PC-9 (cell line): Measurements from ENCODE around the gene FUS. TPM values are rescaled to one million over a fixed set of nuclear protein-coding genes. Genes with fewer than 3 reads are reported as not detected.

ENCODE experiments used
- BruUV-seq: library from RNA; stranded (reverse); fragments of 400-500 nt; replicated peaks from 2 replicates; lab custom pipeline; 2021; lab: Mats Ljungman, UMichigan
- CTCF ChIA-PET: fragments of 300-600 bp; sonication (Branson Sonifier 250); formaldehyde crosslinking; loops from one replicate; lab custom pipeline; 2022; ENCODE audit warnings: antibody characterized with exemption; lab: Charles Lee
- POLR2A ChIA-PET: fragments of 300-600 bp; sonication (Branson Sonifier 250); formaldehyde crosslinking; loops from one replicate; lab custom pipeline; 2022; ENCODE audit warnings: antibody characterized with exemption; ENCODE audit not compliant: unreplicated experiment; lab: Charles Lee
- DNase-seq, 2 experiments: peaks; one replicate each; pipeline versions ENCODE4 v3.0.0 to v3.0.0-alpha.2; 2015 to 2022; ENCODE audit warnings: mixed read lengths in 1 of 2
- H2AFZ ChIP-seq: fragments of 200-600 bp; sonication (generic); 2 replicates; pipeline ENCODE4 v1.8.1; 2017; ENCODE audit warnings: antibody characterized with exemption
- H3F3A ChIP-seq: fragments of 200-600 bp; sonication (generic); 2 replicates; pipeline ENCODE4 v1.8.1; 2017; ENCODE audit warnings: antibody characterized with exemption, mild to moderate bottlenecking, low read depth; ENCODE audit not compliant: insufficient read depth
- H3K27ac ChIP-seq: fragments of 200-600 bp; sonication (generic); 2 replicates; pipeline ENCODE4 v1.6.1; 2016; ENCODE audit warnings: mixed run types
- H3K27me3 ChIP-seq: fragments of 200-600 bp; sonication (generic); 2 replicates; pipeline ENCODE4 v1.6.1; 2016; ENCODE audit warnings: low read depth, mixed run types; ENCODE audit not compliant: insufficient read depth
- H3K36me3 ChIP-seq: fragments of 200-600 bp; sonication (generic); 2 replicates; pipeline ENCODE4 v1.6.1; 2016; ENCODE audit warnings: low read depth, mixed run types
- H3K4me1 ChIP-seq: fragments of 200-600 bp; sonication (generic); replicated peaks from 2 replicates; pipeline ENCODE4 v1.6.1; 2016; ENCODE audit warnings: mixed run types; ENCODE audit not compliant: insufficient read depth
- H3K4me2 ChIP-seq: fragments of 200-600 bp; sonication (generic); 2 replicates; pipeline ENCODE4 v1.6.1; 2017; ENCODE audit warnings: mixed run types
- H3K4me3 ChIP-seq: fragments of 200-600 bp; sonication (generic); 2 replicates; pipeline ENCODE4 v1.6.1; 2016; ENCODE audit warnings: mixed run types
- H3K79me2 ChIP-seq: fragments of 200-600 bp; sonication (generic); 2 replicates; pipeline ENCODE4 v1.6.1; 2017; ENCODE audit warnings: low read depth, mixed run types
- H3K9me2 ChIP-seq: fragments of 200-600 bp; sonication (generic); 2 replicates; pipeline ENCODE4 v1.8.1; 2017; ENCODE audit warnings: mild to moderate bottlenecking; ENCODE audit not compliant: insufficient read depth
- H3K9me3 ChIP-seq: fragments of 200-600 bp; sonication (generic); 2 replicates; pipeline ENCODE4 v1.8.1; 2016; ENCODE audit warnings: low read depth; ENCODE audit not compliant: insufficient read depth
- H4K20me1 ChIP-seq: fragments of 200-600 bp; sonication (generic); 2 replicates; pipeline ENCODE4 v1.8.1; 2017; ENCODE audit not compliant: insufficient read depth
- EZH2 ChIP-seq: fragments of 200-600 bp; sonication (generic); IDR thresholded peaks from 2 replicates; pipeline ENCODE4 v1.8.0; 2017; ENCODE audit warnings: antibody characterized with exemption, low read depth
- intact Hi-C: fragments of 100-400 bp; cut with micrococcal nuclease; formaldehyde crosslinking; loops from one replicate; pipeline ENCODE4 v1.10.0; 2022; ENCODE audit not compliant: unreplicated experiment
- total RNA-seq: library from RNA; stranded (reverse); gene quantifications from 2 replicates; pipeline ENCODE4 v1.2.3, GENCODE V29; 2021
- TF ChIP-seq, protein P1 (sequence below): fragments of 200-600 bp; sonication (generic); conservative IDR thresholded peaks from 2 replicates; pipeline ENCODE4 v1.6.1; 2017; ENCODE audit warnings: mixed run types, antibody characterized with exemption, mild to moderate bottlenecking, moderate library complexity

Gene FUS
- total RNA-seq, 1 experiment from 2014 or later: 637 TPM

DNA sequence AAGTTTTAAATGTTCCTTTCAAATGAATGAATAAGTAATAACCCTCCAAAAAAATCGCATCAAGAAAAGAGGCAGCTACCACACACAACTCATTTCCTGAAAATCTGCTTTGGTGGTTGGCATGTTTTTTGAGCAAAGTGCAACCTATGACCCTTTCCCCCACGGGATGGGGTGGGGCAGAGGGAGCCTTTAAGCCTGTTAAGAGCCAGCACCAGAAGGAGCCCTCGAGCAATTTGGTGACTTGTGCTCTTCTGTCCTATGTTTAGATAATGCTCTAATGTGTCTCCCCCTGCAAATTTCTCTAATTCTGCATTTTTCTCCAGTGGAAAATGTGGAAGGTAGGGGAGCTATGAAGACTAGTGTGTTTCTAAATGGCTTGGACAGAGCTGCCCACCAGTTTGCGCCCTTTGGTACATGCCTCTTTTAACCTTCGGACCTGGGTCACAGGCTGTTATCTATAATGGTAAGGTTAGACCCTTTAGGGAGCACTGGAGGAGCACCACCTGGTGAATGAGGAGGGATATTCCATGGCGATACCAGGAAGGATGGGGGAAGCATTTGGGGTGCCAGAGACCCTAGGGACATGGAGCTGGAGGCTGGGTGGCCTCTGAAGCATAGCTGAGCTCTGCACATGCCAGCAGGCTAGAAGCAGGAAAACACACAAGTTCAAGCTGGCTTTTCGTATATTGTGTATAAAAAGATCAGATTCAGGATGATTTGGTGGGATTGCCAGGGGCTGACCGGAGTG lies 21.1 kb downstream of the FUS start:
- intact Hi-C loops: loop anchor here (5.0 kb wide), 2 partner anchors 186 to 241 kb away; partner anchors contain the start of gene ZNF843
- POLR2A ChIA-PET: interaction anchor here (0.6 to 0.7 kb wide), 2 partner anchors 49 to 64 kb away, joined by 3 read pairs; no protein-coding TSS in a partner anchor
- H3K9me3 ChIP-seq: no peaks in the 10 kb centered on the region

DNA sequence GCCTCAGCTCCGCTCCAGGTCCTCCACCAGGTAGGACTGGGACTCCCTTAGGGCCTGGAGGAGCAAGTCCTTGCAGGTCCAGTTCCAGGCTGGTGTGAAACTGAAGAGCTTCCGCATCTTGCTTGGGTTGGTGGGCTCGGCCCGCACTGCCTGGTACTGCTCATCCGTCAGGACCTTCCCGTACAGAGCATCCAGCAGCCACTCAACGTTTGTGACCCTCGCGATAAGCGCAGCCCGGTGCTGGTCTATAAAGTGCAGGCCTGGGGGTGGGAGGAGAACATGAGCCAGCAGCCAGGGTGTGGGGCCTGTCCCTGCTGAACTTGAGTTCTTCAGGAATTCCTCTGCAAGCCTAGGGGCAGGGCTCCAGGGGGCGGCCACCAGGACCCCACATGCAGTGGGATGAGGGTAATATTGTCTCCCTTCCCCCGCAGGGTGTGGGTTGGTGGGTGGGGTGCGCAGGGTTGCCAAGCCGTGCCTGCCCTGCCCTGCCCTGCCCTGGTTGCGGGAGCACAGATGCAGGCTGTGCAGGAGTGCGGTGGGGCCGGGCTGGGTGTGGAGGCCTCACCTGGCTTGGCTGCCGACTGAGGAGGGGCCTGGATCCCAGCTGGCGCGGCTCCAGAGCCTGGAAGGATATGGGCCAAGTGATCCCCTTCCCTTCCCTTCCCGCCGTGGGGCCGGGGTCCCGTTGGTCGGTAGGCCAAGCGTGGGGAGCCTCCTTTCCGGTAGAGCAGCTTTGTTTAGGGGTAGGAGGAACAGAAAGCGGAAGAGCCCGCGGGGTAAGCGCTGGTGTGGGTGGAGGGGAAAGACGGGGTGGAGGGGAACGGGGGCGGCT lies 21.9 kb downstream of the FUS start:
- intact Hi-C loops: loop anchor here (2.0 to 5.0 kb wide), 3 partner anchors 131 to 241 kb away; partner anchors contain the start of gene ZNF843
- H4K20me1 ChIP-seq: peaks cover 16% of the 10 kb centered on the region; the same call in 1 of the 2 replicates
- CTCF ChIA-PET: interaction anchor here (0.5 to 1.0 kb wide), 5 partner anchors 8 to 672 kb away, joined by 3 to 7 read pairs (median 3); partner anchors contain the start of gene ZNF267
- peaks cover 19% of the 10 kb centered on the region for H3K4me1 ChIP-seq
- TF ChIP-seq, protein P1, sequence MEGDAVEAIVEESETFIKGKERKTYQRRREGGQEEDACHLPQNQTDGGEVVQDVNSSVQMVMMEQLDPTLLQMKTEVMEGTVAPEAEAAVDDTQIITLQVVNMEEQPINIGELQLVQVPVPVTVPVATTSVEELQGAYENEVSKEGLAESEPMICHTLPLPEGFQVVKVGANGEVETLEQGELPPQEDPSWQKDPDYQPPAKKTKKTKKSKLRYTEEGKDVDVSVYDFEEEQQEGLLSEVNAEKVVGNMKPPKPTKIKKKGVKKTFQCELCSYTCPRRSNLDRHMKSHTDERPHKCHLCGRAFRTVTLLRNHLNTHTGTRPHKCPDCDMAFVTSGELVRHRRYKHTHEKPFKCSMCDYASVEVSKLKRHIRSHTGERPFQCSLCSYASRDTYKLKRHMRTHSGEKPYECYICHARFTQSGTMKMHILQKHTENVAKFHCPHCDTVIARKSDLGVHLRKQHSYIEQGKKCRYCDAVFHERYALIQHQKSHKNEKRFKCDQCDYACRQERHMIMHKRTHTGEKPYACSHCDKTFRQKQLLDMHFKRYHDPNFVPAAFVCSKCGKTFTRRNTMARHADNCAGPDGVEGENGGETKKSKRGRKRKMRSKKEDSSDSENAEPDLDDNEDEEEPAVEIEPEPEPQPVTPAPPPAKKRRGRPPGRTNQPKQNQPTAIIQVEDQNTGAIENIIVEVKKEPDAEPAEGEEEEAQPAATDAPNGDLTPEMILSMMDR: no peak
- H3K79me2 ChIP-seq: no peaks in the 10 kb centered on the region
- H3K27me3 ChIP-seq: no peaks in the 10 kb centered on the region
- H3F3A ChIP-seq: peaks cover 61% of the 10 kb centered on the region
- no peak overlapping the region for H3K27ac ChIP-seq
- no peak overlapping the region for H2AFZ ChIP-seq
- DNase-seq: peak in 1 of 2 experiments; percentile 57
- peak overlapping the region; percentile 47 for H3K4me3 ChIP-seq
- peak overlapping the region; percentile 64 for H3K4me2 ChIP-seq
- H3K36me3 ChIP-seq: no peaks in the 10 kb centered on the region
- POLR2A ChIA-PET: interaction anchor here (0.5 to 1.3 kb wide), 2 partner anchors 15 to 22 kb away, joined by 6 to 11 read pairs; partner anchors contain the start of gene FUS
- no peaks in the 10 kb centered on the region for H3K9me2 ChIP-seq
- no peaks in the 10 kb centered on the region for H3K9me3 ChIP-seq
- BruUV-seq: TSS peak; percentile 69

More for the DNA sequence above, 21.1 kb downstream of the FUS start:
- peak; percentile 31 to 57 for DNase-seq
- H4K20me1 ChIP-seq: peaks cover 24% of the 10 kb centered on the region
- H3F3A ChIP-seq: peaks cover 69% of the 10 kb centered on the region
- H3K4me1 ChIP-seq: peaks cover 19% of the 10 kb centered on the region
- 0 out of 2 replicates have a peak overlapping the region, but pooled peaks have one; percentile 64 for H3K4me2 ChIP-seq
- H3K9me2 ChIP-seq: no peaks in the 10 kb centered on the region
- H2AFZ ChIP-seq: no peak overlapping the region
- no peak overlapping the region for H3K27ac ChIP-seq
- CTCF ChIA-PET: interaction anchor here (0.5 to 1.0 kb wide), 2 partner anchors 122 to 252 kb away, joined by 6 to 7 read pairs; no protein-coding TSS in a partner anchor
- no peak overlapping the region for H3K4me3 ChIP-seq
- H3K36me3 ChIP-seq: no peaks in the 10 kb centered on the region
- H3K79me2 ChIP-seq: no peaks in the 10 kb centered on the region
- no peaks in the 10 kb centered on the region for H3K27me3 ChIP-seq
- TF ChIP-seq EZH2: no peak
- TF ChIP-seq, protein P1: no peak
- BruUV-seq: no TSS peak
